ENCODE data around the gene KHK. TPM values are rescaled to one million over a fixed set of nuclear protein-coding genes. Genes with fewer than 3 reads are reported as not detected.

The KHK gene
- polyA plus RNA-seq, 1 donor (not counting 4 experiments of a cell fraction or from before 2014, with no cell fraction given), result 0.21 TPM

DNA sequence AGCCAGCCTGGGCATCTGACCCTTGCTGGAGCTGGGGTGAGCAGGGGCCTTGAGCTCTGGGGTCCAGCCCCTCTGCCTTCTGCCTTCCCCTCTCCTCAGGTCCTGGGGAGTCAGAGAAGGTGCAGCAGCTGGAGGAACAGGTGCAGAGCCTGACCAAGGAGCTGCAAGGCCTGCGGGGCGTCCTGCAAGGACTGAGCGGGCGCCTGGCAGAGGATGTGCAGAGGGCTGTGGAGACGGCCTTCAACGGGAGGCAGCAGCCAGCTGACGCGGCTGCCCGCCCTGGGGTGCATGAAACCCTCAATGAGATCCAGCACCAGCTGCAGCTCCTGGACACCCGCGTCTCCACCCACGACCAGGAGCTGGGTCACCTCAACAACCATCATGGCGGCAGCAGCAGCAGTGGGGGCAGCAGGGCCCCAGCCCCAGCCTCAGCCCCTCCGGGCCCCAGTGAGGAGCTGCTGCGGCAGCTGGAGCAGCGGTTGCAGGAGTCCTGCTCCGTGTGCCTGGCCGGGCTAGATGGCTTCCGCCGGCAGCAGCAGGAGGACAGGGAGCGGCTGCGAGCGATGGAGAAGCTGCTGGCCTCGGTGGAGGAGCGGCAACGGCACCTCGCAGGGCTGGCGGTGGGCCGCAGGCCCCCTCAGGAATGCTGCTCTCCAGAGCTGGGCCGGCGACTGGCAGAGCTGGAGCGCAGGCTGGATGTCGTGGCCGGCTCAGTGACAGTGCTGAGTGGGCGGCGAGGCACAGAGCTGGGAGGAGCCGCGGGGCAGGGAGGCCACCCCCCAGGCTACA, 4.4 kb upstream of the KHK start:
- dilution Hi-C loops (cut with MboI; ENCODE audit: extremely low pct_ligation_motif_present, low sequenced_read_pairs), result no loop called here
- H3K9ac ChIP-seq (ENCODE audit: control insufficient read depth, extremely low read depth, insufficient read depth, low read length), result no peak overlapping the region
- H3K27ac ChIP-seq (ENCODE audit: control insufficient read depth, insufficient read depth, low read length), result no peak overlapping the region

GRCh38 chr2:27082773-27083409, 3.7 kb upstream of the KHK start:
- Histone ChIP-seq H4K20me1 (ENCODE audit: control insufficient read depth, extremely low read depth, insufficient read depth, low read length) (no peaks in the 10 kb centered on the region), H2AFZ (ENCODE audit: control insufficient read depth, low read length) (no peak overlapping the region), H3K27me3 (ENCODE audit: control insufficient read depth, extremely low read depth, insufficient read depth, low read length) (no peaks in the 10 kb centered on the region), H3K9me3 (ENCODE audit: control insufficient read depth, low read depth, low read length) (no peaks in the 10 kb centered on the region), H3K9ac (ENCODE audit: control insufficient read depth, extremely low read depth, insufficient read depth, low read length) (no peak overlapping the region), H3K4me3 (ENCODE audit: control insufficient read depth in 2 of 3, extremely low read depth in 1 of 3, insufficient read depth in 2 of 3, low read depth in 1 of 3, low read length in 3 of 3) (no peak overlapping the region), H3K79me2 (ENCODE audit: control insufficient read depth, insufficient read depth, low read length) (no peaks in the 10 kb centered on the region), H3K27ac (ENCODE audit: control insufficient read depth, insufficient read depth, low read length) (no peak overlapping the region), H3K9me1 (ENCODE audit: control insufficient read depth, extremely low read depth, insufficient read depth, low read length) (no peaks in the 10 kb centered on the region), H3K36me3 (ENCODE audit: control insufficient read depth in 2 of 2, extremely low read depth in 1 of 2, insufficient read depth in 2 of 2, low read length in 2 of 2) (no peaks in the 10 kb centered on the region), H3K4me2 (ENCODE audit: control insufficient read depth, extremely low read depth, insufficient read depth, low read depth, low read length) (no peak overlapping the region), H3K4me1 (ENCODE audit: control insufficient read depth, extremely low read depth, insufficient read depth, low read length) (peaks cover 19% of the 10 kb centered on the region)
- dilution Hi-C loops (cut with MboI; ENCODE audit: extremely low pct_ligation_motif_present, low sequenced_read_pairs), result no loop called here
- DNase-seq (ENCODE audit: low read depth, low spot score) (no peak), FAIRE-seq (no peak)
- TF ChIP-seq EZH2 (IDR thresholded peaks at IDR 0.05; ENCODE audit: low read length), result no peak
- TF ChIP-seq, protein P1, sequence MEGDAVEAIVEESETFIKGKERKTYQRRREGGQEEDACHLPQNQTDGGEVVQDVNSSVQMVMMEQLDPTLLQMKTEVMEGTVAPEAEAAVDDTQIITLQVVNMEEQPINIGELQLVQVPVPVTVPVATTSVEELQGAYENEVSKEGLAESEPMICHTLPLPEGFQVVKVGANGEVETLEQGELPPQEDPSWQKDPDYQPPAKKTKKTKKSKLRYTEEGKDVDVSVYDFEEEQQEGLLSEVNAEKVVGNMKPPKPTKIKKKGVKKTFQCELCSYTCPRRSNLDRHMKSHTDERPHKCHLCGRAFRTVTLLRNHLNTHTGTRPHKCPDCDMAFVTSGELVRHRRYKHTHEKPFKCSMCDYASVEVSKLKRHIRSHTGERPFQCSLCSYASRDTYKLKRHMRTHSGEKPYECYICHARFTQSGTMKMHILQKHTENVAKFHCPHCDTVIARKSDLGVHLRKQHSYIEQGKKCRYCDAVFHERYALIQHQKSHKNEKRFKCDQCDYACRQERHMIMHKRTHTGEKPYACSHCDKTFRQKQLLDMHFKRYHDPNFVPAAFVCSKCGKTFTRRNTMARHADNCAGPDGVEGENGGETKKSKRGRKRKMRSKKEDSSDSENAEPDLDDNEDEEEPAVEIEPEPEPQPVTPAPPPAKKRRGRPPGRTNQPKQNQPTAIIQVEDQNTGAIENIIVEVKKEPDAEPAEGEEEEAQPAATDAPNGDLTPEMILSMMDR (optimal IDR thresholded peaks at IDR 0.05 in 1 of 3, IDR thresholded peaks at IDR 0.05 in 1 of 3, conservative IDR thresholded peaks at IDR 0.05 in 1 of 3; ENCODE audit: extremely low read depth in 1 of 3, insufficient read depth in 2 of 3, low read length in 3 of 3), result no peak

More for the DNA sequence above, 4.4 kb upstream of the KHK start:
- Histone ChIP-seq H3K4me1 (ENCODE audit: control insufficient read depth, extremely low read depth, insufficient read depth, low read length) (peaks cover 23% of the 10 kb centered on the region), H3K79me2 (ENCODE audit: control insufficient read depth, insufficient read depth, low read length) (no peaks in the 10 kb centered on the region), H3K9me3 (ENCODE audit: control insufficient read depth, low read depth, low read length) (no peaks in the 10 kb centered on the region), H4K20me1 (ENCODE audit: control insufficient read depth, extremely low read depth, insufficient read depth, low read length) (no peaks in the 10 kb centered on the region), H3K36me3 (ENCODE audit: control insufficient read depth in 2 of 2, extremely low read depth in 1 of 2, insufficient read depth in 2 of 2, low read length in 2 of 2) (no peaks in the 10 kb centered on the region), H3K9me1 (ENCODE audit: control insufficient read depth, extremely low read depth, insufficient read depth, low read length) (no peaks in the 10 kb centered on the region), H3K4me3 (ENCODE audit: control insufficient read depth in 2 of 3, extremely low read depth in 1 of 3, insufficient read depth in 2 of 3, low read depth in 1 of 3, low read length in 3 of 3) (no peak overlapping the region), H3K27me3 (ENCODE audit: control insufficient read depth, extremely low read depth, insufficient read depth, low read length) (no peaks in the 10 kb centered on the region), H2AFZ (ENCODE audit: control insufficient read depth, low read length) (no peak overlapping the region), H3K4me2 (ENCODE audit: control insufficient read depth, extremely low read depth, insufficient read depth, low read depth, low read length) (no peak overlapping the region)
- TF ChIP-seq EZH2 (IDR thresholded peaks at IDR 0.05; ENCODE audit: low read length), result no peak
- TF ChIP-seq, protein P1 (optimal IDR thresholded peaks at IDR 0.05 in 1 of 3, IDR thresholded peaks at IDR 0.05 in 1 of 3, conservative IDR thresholded peaks at IDR 0.05 in 1 of 3; ENCODE audit: extremely low read depth in 1 of 3, insufficient read depth in 2 of 3, low read length in 3 of 3), result no peak
- no peak for DNase-seq (ENCODE audit: low read depth, low spot score)
- no peak for FAIRE-seq

Data from keratinocyte (primary cell).